Lower leg skin (tissue), 3 donors: ENCODE measurements around the gene PSKH1.

Experiments
- POLR2A ChIP-seq, 2 donors: fragments of 450-650 bp; IDR thresholded peaks; one replicate each; pipeline ENCODE4 v1.6.1; 2016 to 2017; ENCODE audit warnings: antibody characterized with exemption in 2 of 2, mild to moderate bottlenecking in 1 of 2, moderate library complexity in 1 of 2
- TF ChIP-seq, protein P1 (sequence below), 3 donors: fragments of 450-650 bp; IDR thresholded peaks; one replicate each; pipeline ENCODE4 v1.5.1; 2016; ENCODE audit warnings: antibody characterized with exemption in 3 of 3, mild to moderate bottlenecking in 3 of 3, moderate library complexity in 2 of 3

- no peak for TF ChIP-seq POLR2A (IDR thresholded peaks at IDR 0.05)
- TF ChIP-seq, protein P1, sequence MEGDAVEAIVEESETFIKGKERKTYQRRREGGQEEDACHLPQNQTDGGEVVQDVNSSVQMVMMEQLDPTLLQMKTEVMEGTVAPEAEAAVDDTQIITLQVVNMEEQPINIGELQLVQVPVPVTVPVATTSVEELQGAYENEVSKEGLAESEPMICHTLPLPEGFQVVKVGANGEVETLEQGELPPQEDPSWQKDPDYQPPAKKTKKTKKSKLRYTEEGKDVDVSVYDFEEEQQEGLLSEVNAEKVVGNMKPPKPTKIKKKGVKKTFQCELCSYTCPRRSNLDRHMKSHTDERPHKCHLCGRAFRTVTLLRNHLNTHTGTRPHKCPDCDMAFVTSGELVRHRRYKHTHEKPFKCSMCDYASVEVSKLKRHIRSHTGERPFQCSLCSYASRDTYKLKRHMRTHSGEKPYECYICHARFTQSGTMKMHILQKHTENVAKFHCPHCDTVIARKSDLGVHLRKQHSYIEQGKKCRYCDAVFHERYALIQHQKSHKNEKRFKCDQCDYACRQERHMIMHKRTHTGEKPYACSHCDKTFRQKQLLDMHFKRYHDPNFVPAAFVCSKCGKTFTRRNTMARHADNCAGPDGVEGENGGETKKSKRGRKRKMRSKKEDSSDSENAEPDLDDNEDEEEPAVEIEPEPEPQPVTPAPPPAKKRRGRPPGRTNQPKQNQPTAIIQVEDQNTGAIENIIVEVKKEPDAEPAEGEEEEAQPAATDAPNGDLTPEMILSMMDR (IDR thresholded peaks at IDR 0.05), result no peak
These were observed 8.4 kb upstream of the PSKH1 start, which contains the start of gene NRN1L for GRCh38 chr16:67884684-67885083.
